NCI-H2029 treated with DMSO at 0.1 percent for 48 hours (cell line): Measurements from ENCODE around the gene GALNT13.

Experiments
- DNase-seq: peaks from one replicate; lab custom pipeline; 2025; lab: John Stamatoyannopoulos, UW

The GALNT13 gene

GRCh38 chr2:154480521-154480920 lies 608.8 kb downstream of the GALNT13 start:
- DNase-seq = no peak

GRCh38 chr2:154481336-154481735 lies 609.6 kb downstream of the GALNT13 start:
- DNase-seq = no peak

GRCh38 chr2:154484338-154485099 lies 612.8 kb downstream of the GALNT13 start:
- no peak for DNase-seq

GRCh38 chr2:154488801-154489200 lies 617.1 kb downstream of the GALNT13 start:
- no peak for DNase-seq

DNA sequence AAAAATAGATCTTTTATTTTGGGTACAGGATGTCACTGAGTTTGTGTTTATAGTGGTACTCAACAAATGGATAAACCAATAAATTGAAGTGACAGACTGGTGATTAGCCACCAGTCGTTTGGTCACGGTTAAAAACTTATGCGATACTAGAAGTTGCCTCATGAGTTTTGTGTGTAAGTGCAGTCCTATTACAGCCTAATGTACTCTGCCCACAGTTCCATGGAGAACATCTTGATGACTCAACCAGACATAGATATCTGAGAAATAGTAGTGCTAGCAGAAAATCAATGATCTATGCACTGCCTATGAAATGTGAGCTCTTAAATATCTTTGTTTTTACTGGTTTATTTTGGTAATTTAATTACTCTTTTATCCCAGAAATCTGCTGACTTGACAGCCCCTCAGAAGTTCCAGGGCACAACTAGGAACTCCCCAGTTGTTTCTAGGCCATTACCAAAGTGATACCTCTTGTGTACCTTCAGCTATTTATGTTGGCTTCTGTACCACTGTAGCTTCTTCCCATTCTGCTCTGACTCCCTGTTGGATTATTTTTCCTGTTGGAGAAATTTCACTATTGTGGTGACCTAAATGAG lies 617.6 kb downstream of the GALNT13 start:
- no peak for DNase-seq

- no peak for DNase-seq
Observed at GRCh38 chr2:154490530-154490929, 618.8 kb downstream of the GALNT13 start.

DNA sequence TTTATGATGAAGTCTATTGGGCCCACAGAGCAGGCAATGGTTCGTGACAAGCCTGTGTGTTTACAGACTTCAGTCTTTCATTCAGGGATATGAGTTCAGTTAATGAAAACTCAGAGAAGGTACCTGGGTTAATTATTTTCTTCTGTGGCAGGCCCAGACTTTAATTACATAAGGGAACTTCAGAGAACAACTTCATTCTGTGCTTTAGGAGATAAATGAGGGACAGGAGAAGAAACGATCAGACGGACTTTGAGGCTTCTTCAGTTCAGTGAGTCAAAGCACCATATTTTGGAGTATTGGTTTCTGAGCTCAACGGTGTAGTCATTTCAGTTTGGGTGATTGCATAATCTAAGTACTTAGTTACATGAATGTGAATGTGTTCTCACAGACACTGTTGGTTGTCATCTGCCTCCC lies 623.7 kb downstream of the GALNT13 start:
- DNase-seq = no peak

GRCh38 chr2:154497019-154497418 lies 625.3 kb downstream of the GALNT13 start:
- DNase-seq = no peak
